PFSK-1 (cell line): ENCODE measurements around the gene PVR.

Experiments used
- FOXP2 ChIP-seq: optimal IDR thresholded peaks from 2 replicates; pipeline ENCODE3; 2011; ENCODE audit warnings: borderline replicate concordance, control low read depth, inconsistent platforms; ENCODE audit not compliant: insufficient read depth; ENCODE audit errors: extremely low read length, extremely low read depth
- POLR2AphosphoS5 ChIP-seq: IDR thresholded peaks from 2 replicates; pipeline ENCODE4 v1.6.1; 2012; ENCODE audit warnings: low read depth, mild to moderate bottlenecking, control low read depth, low read length, moderate library complexity
- SIN3A ChIP-seq: IDR thresholded peaks from 2 replicates; pipeline ENCODE4 v1.6.1; 2012; ENCODE audit warnings: mild to moderate bottlenecking, low read length, moderate library complexity, borderline replicate concordance; ENCODE audit not compliant: insufficient read depth
- TAF1 ChIP-seq: IDR thresholded peaks from 2 replicates; pipeline ENCODE4 v1.6.1; 2012; ENCODE audit warnings: low read length, control low read depth, borderline replicate concordance; ENCODE audit not compliant: insufficient read depth
- TF ChIP-seq, protein P1 (sequence below), 2 experiments: IDR thresholded peaks; 2 replicates each; pipeline versions ENCODE4 v1.6.1 to v1.8.0; 2011 to 2012; ENCODE audit warnings: low read depth in 2 of 2, low read length in 2 of 2, control low read depth in 1 of 2, inconsistent platforms in 1 of 2, mild to moderate bottlenecking in 1 of 2, moderate library complexity in 1 of 2; ENCODE audit not compliant: insufficient read depth in 1 of 2

Gene PVR

DNA sequence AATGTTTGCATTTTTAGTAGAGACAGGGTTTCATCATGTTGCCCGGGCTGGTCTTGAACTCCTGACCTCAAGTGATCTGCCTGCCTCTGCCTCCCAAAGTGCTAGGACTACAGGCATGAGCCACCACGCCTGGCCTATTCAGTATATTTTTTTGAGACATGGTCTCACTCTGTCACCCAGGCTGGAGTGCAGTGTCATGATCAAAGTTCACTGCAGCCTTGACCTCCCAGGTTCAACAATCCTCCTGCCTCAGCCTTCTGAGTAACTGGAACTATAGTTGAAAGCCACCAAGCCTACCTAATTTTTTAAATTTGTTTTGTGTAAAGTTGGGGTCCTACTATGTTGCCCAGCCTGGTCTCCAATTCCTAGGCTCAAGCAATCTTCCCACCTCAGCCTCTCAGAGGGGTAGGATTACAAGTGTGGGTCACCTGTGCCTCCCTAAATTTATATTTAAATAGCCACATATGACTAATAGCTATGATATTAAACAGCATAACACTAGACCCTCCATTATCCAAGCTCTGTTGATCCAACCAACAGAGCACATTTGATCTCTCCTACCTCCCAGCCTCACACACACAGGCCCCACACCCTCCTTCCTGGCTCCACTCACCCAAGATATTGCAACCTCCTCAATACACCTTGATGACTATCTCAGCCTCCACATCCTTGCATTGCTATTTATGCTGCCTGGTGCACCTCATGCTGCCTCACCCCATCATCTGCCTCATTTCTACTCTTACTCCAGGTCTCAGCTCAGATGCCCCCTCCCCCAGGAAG, 25.5 kb downstream of the PVR start:
- no peak for TF ChIP-seq TAF1
- TF ChIP-seq FOXP2 = no peak

DNA sequence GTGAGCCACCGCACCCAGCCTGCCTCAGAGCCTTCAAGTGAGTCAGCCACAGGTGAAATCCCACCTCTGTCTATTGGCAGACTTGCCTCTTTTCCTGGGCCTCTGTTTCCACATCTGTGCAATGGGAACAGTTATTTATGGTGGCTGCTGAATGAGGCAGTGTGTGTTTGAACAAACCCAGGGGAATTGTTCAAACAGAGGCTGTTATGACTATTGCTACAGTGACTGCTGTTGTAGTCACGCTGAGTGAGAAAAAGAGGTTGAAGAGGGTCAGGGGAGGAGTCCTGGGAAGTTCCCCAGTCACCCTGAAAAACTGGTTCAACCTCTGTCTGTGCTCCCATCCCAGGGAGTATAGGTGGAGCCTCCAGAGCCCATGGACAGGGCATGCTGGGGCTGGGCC, 27.7 kb downstream of the PVR start, which contains the start of gene CEACAM19:
Gene CEACAM19, plus strand, starts transcription at position 83 of the 400 bp plus-strand sequence. CDS start 450 bp downstream, outside the sequence.
- no peak for TF ChIP-seq TAF1
- TF ChIP-seq, protein P1, sequence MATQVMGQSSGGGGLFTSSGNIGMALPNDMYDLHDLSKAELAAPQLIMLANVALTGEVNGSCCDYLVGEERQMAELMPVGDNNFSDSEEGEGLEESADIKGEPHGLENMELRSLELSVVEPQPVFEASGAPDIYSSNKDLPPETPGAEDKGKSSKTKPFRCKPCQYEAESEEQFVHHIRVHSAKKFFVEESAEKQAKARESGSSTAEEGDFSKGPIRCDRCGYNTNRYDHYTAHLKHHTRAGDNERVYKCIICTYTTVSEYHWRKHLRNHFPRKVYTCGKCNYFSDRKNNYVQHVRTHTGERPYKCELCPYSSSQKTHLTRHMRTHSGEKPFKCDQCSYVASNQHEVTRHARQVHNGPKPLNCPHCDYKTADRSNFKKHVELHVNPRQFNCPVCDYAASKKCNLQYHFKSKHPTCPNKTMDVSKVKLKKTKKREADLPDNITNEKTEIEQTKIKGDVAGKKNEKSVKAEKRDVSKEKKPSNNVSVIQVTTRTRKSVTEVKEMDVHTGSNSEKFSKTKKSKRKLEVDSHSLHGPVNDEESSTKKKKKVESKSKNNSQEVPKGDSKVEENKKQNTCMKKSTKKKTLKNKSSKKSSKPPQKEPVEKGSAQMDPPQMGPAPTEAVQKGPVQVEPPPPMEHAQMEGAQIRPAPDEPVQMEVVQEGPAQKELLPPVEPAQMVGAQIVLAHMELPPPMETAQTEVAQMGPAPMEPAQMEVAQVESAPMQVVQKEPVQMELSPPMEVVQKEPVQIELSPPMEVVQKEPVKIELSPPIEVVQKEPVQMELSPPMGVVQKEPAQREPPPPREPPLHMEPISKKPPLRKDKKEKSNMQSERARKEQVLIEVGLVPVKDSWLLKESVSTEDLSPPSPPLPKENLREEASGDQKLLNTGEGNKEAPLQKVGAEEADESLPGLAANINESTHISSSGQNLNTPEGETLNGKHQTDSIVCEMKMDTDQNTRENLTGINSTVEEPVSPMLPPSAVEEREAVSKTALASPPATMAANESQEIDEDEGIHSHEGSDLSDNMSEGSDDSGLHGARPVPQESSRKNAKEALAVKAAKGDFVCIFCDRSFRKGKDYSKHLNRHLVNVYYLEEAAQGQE (IDR thresholded peaks at IDR 0.05; ENCODE audit: insufficient read depth in 1 of 2, low read depth in 2 of 2, low read length in 2 of 2) = no peak
- no peak for TF ChIP-seq FOXP2
- TF ChIP-seq POLR2AphosphoS5 = no peak
- no peak for TF ChIP-seq SIN3A

DNA sequence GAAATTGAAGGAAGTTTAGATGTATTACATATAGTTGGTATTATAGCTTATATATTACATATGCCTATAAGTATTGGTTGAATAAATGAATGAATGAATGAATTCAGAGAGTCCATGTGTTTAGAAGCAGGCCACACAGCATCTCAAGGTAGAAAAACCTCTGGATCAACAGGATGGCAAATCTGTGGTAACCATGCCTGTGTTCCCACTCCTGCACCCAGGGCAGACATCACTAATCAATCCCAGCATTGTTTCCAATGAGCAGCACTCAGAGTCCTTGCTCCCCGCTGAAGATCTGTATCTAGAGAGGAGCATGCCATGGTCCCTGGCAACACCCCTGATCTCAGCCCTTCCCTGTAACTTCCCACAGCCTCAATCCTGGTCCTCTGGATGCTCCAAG, 28.5 kb downstream of the PVR start:
- TF ChIP-seq, protein P1 (IDR thresholded peaks at IDR 0.05; ENCODE audit: insufficient read depth in 1 of 2, low read depth in 2 of 2, low read length in 2 of 2) = no peak
- TF ChIP-seq FOXP2 (no peak), POLR2AphosphoS5 (no peak), SIN3A (no peak), TAF1 (no peak)

DNA sequence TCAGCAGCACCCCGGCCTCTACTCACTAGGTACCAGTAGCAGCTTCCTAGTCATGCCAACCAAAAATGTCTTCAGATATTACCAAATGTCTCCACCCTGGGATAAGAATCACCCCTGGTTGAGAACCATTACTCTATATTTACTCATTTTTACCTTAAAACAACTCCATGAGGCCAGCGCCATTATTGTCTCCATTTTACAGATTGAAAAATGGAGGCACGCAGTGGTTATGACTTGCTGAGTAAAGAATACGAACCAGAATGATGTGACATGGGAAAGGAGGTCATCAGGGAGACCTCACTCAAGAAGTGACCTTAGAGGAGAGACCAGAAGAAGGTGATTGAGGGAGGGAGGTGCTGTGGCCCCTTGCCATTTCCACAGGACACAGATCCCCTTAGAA, 29.8 kb downstream of the PVR start:
- TF ChIP-seq FOXP2 (no peak), POLR2AphosphoS5 (no peak), SIN3A (no peak)

DNA sequence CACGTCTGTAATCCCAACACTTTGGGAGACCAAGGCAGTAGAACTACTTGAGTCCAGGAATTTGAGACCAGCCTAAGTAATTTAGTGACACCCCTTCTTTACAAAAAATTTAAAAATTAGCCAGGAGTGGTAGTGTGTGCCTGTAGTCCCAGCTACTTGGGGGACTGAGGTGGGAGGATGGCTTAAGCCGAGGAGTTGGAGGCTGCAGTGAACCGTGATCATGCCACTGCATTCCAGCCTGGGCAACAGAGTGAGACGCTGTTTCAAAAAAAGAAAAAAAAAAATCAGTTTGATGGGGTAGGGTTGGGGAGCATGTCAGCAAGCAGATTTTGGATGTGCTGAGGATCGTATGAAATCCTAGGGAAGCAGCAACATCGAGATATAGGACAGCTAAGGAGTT, 31.8 kb downstream of the PVR start:
- no peak for TF ChIP-seq FOXP2
- TF ChIP-seq POLR2AphosphoS5 = no peak
- no peak for TF ChIP-seq TAF1
- TF ChIP-seq, protein P1 (IDR thresholded peaks at IDR 0.05; ENCODE audit: insufficient read depth in 1 of 2, low read depth in 2 of 2, low read length in 2 of 2) = no peak
- TF ChIP-seq SIN3A = no peak

GRCh38 chr19:44677019-44677811, 33.5 kb downstream of the PVR start:
- TF ChIP-seq POLR2AphosphoS5 (no peak), SIN3A (no peak), FOXP2 (no peak)
